Suprapubic skin (tissue), 4 donors: Measurements from ENCODE around the gene LRRC51.

ENCODE experiments used
- EP300 ChIP-seq: sonication (generic); formaldehyde crosslinking; IDR thresholded peaks from one replicate; pipeline ENCODE4 v1.6.1; 2017; ENCODE audit warnings: antibody characterized with exemption
- POLR2A ChIP-seq, 2 donors: fragments of 450-650 bp; IDR thresholded peaks; one replicate each; pipeline ENCODE4 v1.6.1; 2017; ENCODE audit warnings: antibody characterized with exemption in 2 of 2, mild to moderate bottlenecking in 2 of 2, moderate library complexity in 2 of 2
- POLR2AphosphoS5 ChIP-seq, 3 donors: sonication (generic); formaldehyde crosslinking; IDR thresholded peaks; one replicate each; pipeline ENCODE4 v1.6.1; 2017; ENCODE audit warnings: antibody characterized with exemption in 3 of 3
- TF ChIP-seq, protein P1 (sequence below), 2 donors: fragments of 200-600 bp in 1 of 2; fragments of 450-650 bp in 1 of 2; sonication (generic) in 1 of 2; IDR thresholded peaks; one replicate each; pipeline ENCODE4 v1.5.1; 2016 to 2019; ENCODE audit warnings: antibody characterized with exemption in 2 of 2, mild to moderate bottlenecking in 1 of 2, moderate library complexity in 1 of 2

DNA sequence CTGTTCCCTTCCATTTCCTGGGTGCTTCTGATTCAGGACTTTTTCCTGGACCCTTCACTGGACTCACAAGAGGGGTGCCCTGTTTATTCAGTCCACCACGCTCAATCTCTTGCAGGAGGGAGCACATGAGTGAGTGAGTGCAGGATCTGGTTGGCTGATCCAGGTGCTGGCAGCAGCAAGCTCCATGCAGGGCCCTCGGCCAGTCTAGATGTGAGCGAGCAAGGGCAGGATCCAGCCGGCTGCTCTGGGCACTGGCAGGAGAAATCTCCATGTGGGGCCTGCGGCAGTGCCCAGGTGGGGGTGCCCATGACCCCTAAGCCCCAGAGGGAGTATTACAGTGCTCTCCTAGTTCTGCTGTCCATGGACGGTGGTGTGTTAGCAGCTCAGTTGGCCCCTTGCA lies 43.4 kb downstream of the LRRC51 start:
- TF ChIP-seq POLR2A (IDR thresholded peaks at IDR 0.05) (no peak), POLR2AphosphoS5 (IDR thresholded peaks at IDR 0.05) (no peak), EP300 (no peak)
- TF ChIP-seq, protein P1, sequence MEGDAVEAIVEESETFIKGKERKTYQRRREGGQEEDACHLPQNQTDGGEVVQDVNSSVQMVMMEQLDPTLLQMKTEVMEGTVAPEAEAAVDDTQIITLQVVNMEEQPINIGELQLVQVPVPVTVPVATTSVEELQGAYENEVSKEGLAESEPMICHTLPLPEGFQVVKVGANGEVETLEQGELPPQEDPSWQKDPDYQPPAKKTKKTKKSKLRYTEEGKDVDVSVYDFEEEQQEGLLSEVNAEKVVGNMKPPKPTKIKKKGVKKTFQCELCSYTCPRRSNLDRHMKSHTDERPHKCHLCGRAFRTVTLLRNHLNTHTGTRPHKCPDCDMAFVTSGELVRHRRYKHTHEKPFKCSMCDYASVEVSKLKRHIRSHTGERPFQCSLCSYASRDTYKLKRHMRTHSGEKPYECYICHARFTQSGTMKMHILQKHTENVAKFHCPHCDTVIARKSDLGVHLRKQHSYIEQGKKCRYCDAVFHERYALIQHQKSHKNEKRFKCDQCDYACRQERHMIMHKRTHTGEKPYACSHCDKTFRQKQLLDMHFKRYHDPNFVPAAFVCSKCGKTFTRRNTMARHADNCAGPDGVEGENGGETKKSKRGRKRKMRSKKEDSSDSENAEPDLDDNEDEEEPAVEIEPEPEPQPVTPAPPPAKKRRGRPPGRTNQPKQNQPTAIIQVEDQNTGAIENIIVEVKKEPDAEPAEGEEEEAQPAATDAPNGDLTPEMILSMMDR (IDR thresholded peaks at IDR 0.05) = no peak
